B cell (primary cell): ENCODE measurements around the gene MLIP.

Experiments
- CTCF ChIP-seq: fragments of 200-600 bp; IDR thresholded peaks from one replicate; pipeline ENCODE4 v1.8.0; 2022; ENCODE audit warnings: antibody characterized with exemption, mild to moderate bottlenecking
- EZH2 ChIP-seq: IDR thresholded peaks from 2 replicates; pipeline ENCODE4 v1.6.1; 2012; ENCODE audit warnings: borderline replicate concordance, low read depth, mild to moderate bottlenecking, moderate library complexity, low read length; ENCODE audit not compliant: insufficient read depth, poor library complexity, severe bottlenecking

GRCh38 chr6:54125493-54125892, 14.2 kb downstream of the MLIP start:
- TF ChIP-seq CTCF (no peak), EZH2 (no peak)
